H9 (cell line): ENCODE results near the gene NACAD. TPM values are rescaled to one million over a fixed set of nuclear protein-coding genes. Genes with fewer than 3 reads are reported as not detected.

Experiments
- DNase-seq: peaks from one replicate; pipeline ENCODE4 v3.0.0-alpha.2; 2017
- H2AFZ ChIP-seq: one replicate; pipeline ENCODE4 v1.6.1; 2013; ENCODE audit warnings: mild to moderate bottlenecking, low read length, control low read depth, moderate library complexity
- H2AK5ac ChIP-seq: 2 replicates; pipeline ENCODE4 v1.6.1; 2013; ENCODE audit warnings: low read length, control low read depth, mixed read lengths; ENCODE audit not compliant: insufficient read length
- H2BK120ac ChIP-seq: one replicate; pipeline ENCODE4 v1.6.1; 2013; ENCODE audit warnings: low read depth, mild to moderate bottlenecking, low read length, control low read depth, inconsistent platforms; ENCODE audit not compliant: poor library complexity, severe bottlenecking
- H2BK12ac ChIP-seq: 2 replicates; pipeline ENCODE4 v1.6.1; 2013; ENCODE audit warnings: low read length, control low read depth, mixed read lengths, low read depth; ENCODE audit not compliant: insufficient read length
- H2BK15ac ChIP-seq: 2 replicates; pipeline ENCODE4 v1.6.1; 2013; ENCODE audit warnings: low read depth, low read length, control low read depth
- H2BK20ac ChIP-seq: one replicate; pipeline ENCODE4 v1.6.1; 2013; ENCODE audit warnings: low read depth, mild to moderate bottlenecking, low read length, control low read depth, inconsistent platforms; ENCODE audit not compliant: poor library complexity, severe bottlenecking
- H2BK5ac ChIP-seq: 2 replicates; pipeline ENCODE4 v1.6.1; 2013; ENCODE audit warnings: low read length, control low read depth, mixed read lengths; ENCODE audit not compliant: insufficient read length
- H3K14ac ChIP-seq: 2 replicates; pipeline ENCODE4 v1.6.1; 2013; ENCODE audit warnings: low read length, control low read depth; ENCODE audit not compliant: insufficient read depth
- H3K18ac ChIP-seq: 2 replicates; pipeline ENCODE4 v1.6.1; 2013; ENCODE audit warnings: low read depth, mild to moderate bottlenecking, mixed read lengths, low read length, control low read depth; ENCODE audit not compliant: insufficient read length
- H3K23ac ChIP-seq: 2 replicates; pipeline ENCODE4 v1.6.1; 2013; ENCODE audit warnings: low read length, control low read depth, mixed read lengths, low read depth; ENCODE audit not compliant: insufficient read length
- H3K23me2 ChIP-seq: 2 replicates; pipeline ENCODE4 v1.6.1; 2013; ENCODE audit warnings: low read depth, mild to moderate bottlenecking, mixed read lengths, low read length, control low read depth; ENCODE audit not compliant: insufficient read length, poor library complexity, severe bottlenecking
- H3K27ac ChIP-seq: 2 replicates; pipeline ENCODE4 v1.5.1; 2013; ENCODE audit warnings: low read length, control low read depth, mixed read lengths, low read depth; ENCODE audit not compliant: insufficient read length
- H3K27me3 ChIP-seq: 2 replicates; pipeline ENCODE4 v1.6.1; 2013; ENCODE audit warnings: low read length, control low read depth, inconsistent platforms; ENCODE audit not compliant: insufficient read depth
- H3K4ac ChIP-seq: 2 replicates; pipeline ENCODE4 v1.6.1; 2013; ENCODE audit warnings: low read depth, mild to moderate bottlenecking, control low read depth, inconsistent platforms, low read length, moderate library complexity
- H3K4me1 ChIP-seq: 2 replicates; pipeline ENCODE4 v1.6.1; 2013; ENCODE audit warnings: low read length, control low read depth, inconsistent platforms; ENCODE audit not compliant: insufficient read depth
- H3K4me2 ChIP-seq: 2 replicates; pipeline ENCODE4 v1.6.1; 2013; ENCODE audit warnings: low read length, control low read depth, mixed read lengths; ENCODE audit not compliant: insufficient read length, insufficient read depth
- H3K56ac ChIP-seq: 2 replicates; pipeline ENCODE4 v1.6.1; 2013; ENCODE audit warnings: low read depth, mild to moderate bottlenecking, mixed read lengths, low read length, control low read depth; ENCODE audit not compliant: insufficient read length
- H3K79me1 ChIP-seq: 2 replicates; pipeline ENCODE4 v1.6.1; 2013; ENCODE audit warnings: low read depth, mild to moderate bottlenecking, moderate library complexity, low read length, control low read depth, inconsistent platforms; ENCODE audit not compliant: insufficient read depth, poor library complexity, severe bottlenecking
- H3K79me2 ChIP-seq: 2 replicates; pipeline ENCODE4 v1.6.1; 2013; ENCODE audit warnings: low read length, control low read depth, inconsistent platforms; ENCODE audit not compliant: insufficient read depth
- H3K9ac ChIP-seq: 2 replicates; pipeline ENCODE4 v1.6.1; 2013; ENCODE audit warnings: low read length, control low read depth, mixed read lengths; ENCODE audit not compliant: insufficient read length; ENCODE audit errors: extremely low read depth
- H3K9me3 ChIP-seq: one replicate; pipeline ENCODE4 v1.6.1; 2013; ENCODE audit warnings: low read depth, low read length, inconsistent platforms; ENCODE audit not compliant: control insufficient read depth
- H3T11ph ChIP-seq: one replicate; pipeline ENCODE4 v1.6.1; 2013; ENCODE audit warnings: mild to moderate bottlenecking, low read length, control low read depth, inconsistent platforms
- H4K20me1 ChIP-seq: one replicate; pipeline ENCODE4 v1.6.1; 2013; ENCODE audit not compliant: control insufficient read depth, insufficient read length, insufficient read depth
- H4K5ac ChIP-seq: 2 replicates; pipeline ENCODE4 v1.6.1; 2013; ENCODE audit warnings: low read depth, mild to moderate bottlenecking, mixed read lengths, low read length, control low read depth; ENCODE audit not compliant: insufficient read length
- H4K8ac ChIP-seq: replicated peaks from 2 replicates; pipeline ENCODE4 v1.6.1; 2013; ENCODE audit warnings: low read length, control low read depth, mixed read lengths, low read depth; ENCODE audit not compliant: insufficient read length
- H4K91ac ChIP-seq: 2 replicates; pipeline ENCODE4 v1.6.1; 2013; ENCODE audit warnings: low read depth, mild to moderate bottlenecking, moderate library complexity, mixed read lengths, low read length, control low read depth; ENCODE audit not compliant: insufficient read length
- H3K27ac Mint-ChIP-seq, 3 experiments: 2 replicates in 2 of 3; 3 replicates in 1 of 3; pipeline ENCODE4 v1.8.0; 2020 to 2021; ENCODE audit warnings: mixed read lengths in 3 of 3, mild to moderate bottlenecking in 1 of 3, moderate library complexity in 1 of 3
- H3K27me3 Mint-ChIP-seq: 2 replicates; pipeline ENCODE4 v1.8.0; 2021; ENCODE audit warnings: low read depth, mild to moderate bottlenecking, moderate library complexity, mixed read lengths
- H3K36me3 Mint-ChIP-seq, 3 experiments: 2 replicates in 2 of 3; 3 replicates in 1 of 3; pipeline ENCODE4 v1.8.0; 2020 to 2021; ENCODE audit warnings: low read depth in 3 of 3, mixed read lengths in 3 of 3; ENCODE audit not compliant: insufficient read depth in 1 of 3
- H3K4me1 Mint-ChIP-seq, 2 experiments: 2 replicates each; pipeline ENCODE4 v1.8.0; 2020; ENCODE audit warnings: mixed read lengths in 2 of 2
- H3K4me3 Mint-ChIP-seq, 2 experiments: 2 replicates in 1 of 2; 3 replicates in 1 of 2; pipeline ENCODE4 v1.8.0; 2020 to 2021; ENCODE audit warnings: mild to moderate bottlenecking in 2 of 2, mixed read lengths in 2 of 2, moderate library complexity in 1 of 2
- H3K9me3 Mint-ChIP-seq, 2 experiments: 2 replicates in 1 of 2; 3 replicates in 1 of 2; pipeline ENCODE4 v1.8.0; 2020; ENCODE audit warnings: mild to moderate bottlenecking in 2 of 2, mixed read lengths in 2 of 2, moderate library complexity in 1 of 2
- CTCF ChIP-seq: fragments of 200-600 bp; sonication (generic); conservative IDR thresholded peaks from 3 replicates; pipeline ENCODE4 v1.8.0; 2021; ENCODE audit warnings: antibody characterized with exemption, mild to moderate bottlenecking
- WGBS: extraction: QIAGEN DNeasy Blood & Tissue Kit; methylation state at CpG from one replicate; pipeline ENCODE4 v1.1.7; 2013; ENCODE audit warnings: missing lambda C conversion rate, low lambda C conversion rate, mixed read lengths; ENCODE audit not compliant: insufficient read length; ENCODE audit errors: extremely low coverage; 5-methylcytosine and 5-hydroxymethylcytosine counted together
- total RNA-seq: library from RNA; stranded (reverse); gene quantifications from 2 replicates; pipeline ENCODE4 v1.2.1, GENCODE V29; 2021

Gene NACAD
- total RNA-seq, 1 experiment from 2014 or later, result 8.0 TPM

- Histone ChIP-seq H3K14ac (no peak overlapping the region), H2BK5ac (no peak overlapping the region), H3K79me2 (no peaks in the 10 kb centered on the region), H2BK12ac (no peak overlapping the region), H3K9me3 (no peaks in the 10 kb centered on the region), H3T11ph (no peak overlapping the region), H4K20me1 (no peaks in the 10 kb centered on the region), H3K4ac (no peak overlapping the region), H3K23ac (no peak overlapping the region), H3K79me1 (no peaks in the 10 kb centered on the region), H2BK15ac (no peak overlapping the region), H3K18ac (no peak overlapping the region), H3K9ac (no peak overlapping the region), H2AK5ac (no peak overlapping the region), H2BK20ac (no peak overlapping the region), H2AFZ (no peak overlapping the region), H3K27ac (no peak overlapping the region), H4K91ac (no peak overlapping the region), H3K4me2 (no peak overlapping the region), H3K23me2 (no peaks in the 10 kb centered on the region), H4K5ac (no peak overlapping the region), H3K4me1 (no peaks in the 10 kb centered on the region), H3K27me3 (no peaks in the 10 kb centered on the region), H3K56ac (no peak overlapping the region), H2BK120ac (no peak overlapping the region), H4K8ac (no peak overlapping the region)
- H3K27me3 Mint-ChIP-seq, result peaks cover 2% of the 10 kb centered on the region; the same call in 1 of the 2 replicates
- no peak for TF ChIP-seq CTCF
- no CpG with 5 or more reads among the region's 8 CpGs for WGBS
- H3K36me3 Mint-ChIP-seq, result no peaks in the 10 kb centered on the region
- H3K27ac Mint-ChIP-seq, result no peak overlapping the region; a peak in 1 of 7 replicates
- peaks cover 6 to 8% of the 10 kb centered on the region in 2 experiments for H3K4me1 Mint-ChIP-seq
- DNase-seq, result no peak
- no peak overlapping the region for H3K4me3 Mint-ChIP-seq
- no peaks in the 10 kb centered on the region for H3K9me3 Mint-ChIP-seq
Observed at GRCh38 chr7:45132708-45133320, 44.0 kb upstream of the NACAD start.
